Measurements from ENCODE around the gene GPR15LG.

The GPR15LG gene

DNA sequence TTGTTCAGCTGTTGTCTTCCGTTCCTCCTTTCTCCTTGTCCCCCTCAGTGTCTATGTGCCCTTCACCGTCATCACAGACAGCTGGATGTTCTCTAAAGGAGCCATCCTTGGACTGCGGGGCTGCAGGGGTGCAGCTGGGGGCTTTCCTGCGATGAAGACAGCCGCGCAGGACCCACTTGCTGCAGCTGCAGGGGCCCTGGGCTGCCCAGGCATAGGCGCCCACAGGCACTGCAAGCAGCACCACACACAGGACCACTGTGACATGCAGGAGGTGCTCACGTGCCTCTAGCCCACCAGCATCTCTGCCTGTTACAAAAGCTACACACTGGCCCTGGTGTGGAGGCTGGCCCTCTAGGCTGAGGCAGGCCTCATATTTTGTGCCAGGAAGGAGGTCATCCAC is 48.3 kb downstream of the GPR15LG start:
- no peak overlapping the region for H3K27ac ChIP-seq
- TF ChIP-seq ZFX (IDR thresholded peaks at IDR 0.05), result no peak
- no peak for TF ChIP-seq CTCF (conservative IDR thresholded peaks at IDR 0.05)

- H3K27ac ChIP-seq, result no peak overlapping the region
- no peak for TF ChIP-seq ZFX (IDR thresholded peaks at IDR 0.05)
- TF ChIP-seq CTCF (conservative IDR thresholded peaks at IDR 0.05), result no peak
These were observed 50.9 kb downstream of the GPR15LG start for GRCh38 chr10:84224411-84225028.

DNA sequence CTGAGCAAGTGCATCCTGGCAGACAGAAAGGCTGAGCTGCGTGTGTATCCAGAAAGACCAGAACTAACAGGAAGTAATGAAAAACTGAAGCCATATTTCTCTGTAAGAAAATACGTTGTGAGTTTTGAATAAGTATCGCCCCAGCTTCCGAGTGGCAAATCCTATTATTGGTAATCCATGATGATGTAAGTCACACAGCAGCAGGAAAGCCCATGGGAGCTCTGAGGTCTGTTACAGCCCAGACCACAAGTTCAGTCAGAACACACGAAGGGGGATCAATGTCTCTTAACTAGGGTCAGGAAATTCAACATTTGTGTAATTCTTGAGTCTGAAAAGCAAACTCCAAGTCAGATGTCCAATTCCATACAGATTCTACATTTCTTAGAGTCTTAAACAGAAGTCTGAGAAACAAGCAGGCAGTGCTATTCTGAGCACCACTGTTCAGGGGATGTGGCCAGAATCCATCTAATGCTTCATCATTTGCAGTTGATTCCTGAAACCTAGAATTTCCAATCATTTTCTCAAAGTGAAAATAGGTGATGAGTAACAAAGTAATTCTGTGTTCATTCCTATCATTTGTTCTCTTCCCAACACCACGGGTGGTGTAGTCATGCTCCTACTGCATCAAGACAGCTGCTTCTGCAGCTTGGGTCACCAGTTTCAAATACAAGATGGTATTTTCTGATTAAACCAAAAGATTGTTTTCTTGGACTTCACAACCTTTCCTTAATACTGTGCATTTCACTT is 52.0 kb downstream of the GPR15LG start, which contains the start of gene LRIT2:
TSS of gene LRIT2 (minus strand) at position 118 of the 747 bp plus-strand sequence. CDS start at position 94, 24 bp downstream.
- H3K27ac ChIP-seq, result no peak within 1 kb of the TSS
- TF ChIP-seq CTCF (conservative IDR thresholded peaks at IDR 0.05), result no peak
- no peak for TF ChIP-seq ZFX (IDR thresholded peaks at IDR 0.05)

DNA sequence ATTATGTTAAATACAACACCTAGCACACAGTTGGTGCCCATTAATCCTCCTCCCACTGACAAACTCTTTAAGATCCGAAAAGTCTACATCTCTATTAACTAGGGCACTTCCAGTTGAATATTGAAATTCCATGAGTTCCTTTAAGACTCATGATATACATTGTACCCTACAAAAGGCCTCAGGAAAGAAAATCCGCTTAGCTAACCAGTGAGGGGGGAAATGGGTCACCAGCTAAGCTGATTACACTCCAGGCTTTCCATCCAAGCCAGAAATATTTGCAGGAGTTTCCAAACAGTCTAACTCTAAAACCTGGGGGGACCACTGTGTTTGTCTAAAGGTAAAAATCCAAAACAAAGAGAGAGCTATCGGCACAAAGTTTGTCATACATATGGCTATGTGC is 53.0 kb downstream of the GPR15LG start:
- TF ChIP-seq CTCF (conservative IDR thresholded peaks at IDR 0.05), result no peak
- no peak for TF ChIP-seq ZFX (IDR thresholded peaks at IDR 0.05)
- no peak overlapping the region for H3K27ac ChIP-seq

DNA sequence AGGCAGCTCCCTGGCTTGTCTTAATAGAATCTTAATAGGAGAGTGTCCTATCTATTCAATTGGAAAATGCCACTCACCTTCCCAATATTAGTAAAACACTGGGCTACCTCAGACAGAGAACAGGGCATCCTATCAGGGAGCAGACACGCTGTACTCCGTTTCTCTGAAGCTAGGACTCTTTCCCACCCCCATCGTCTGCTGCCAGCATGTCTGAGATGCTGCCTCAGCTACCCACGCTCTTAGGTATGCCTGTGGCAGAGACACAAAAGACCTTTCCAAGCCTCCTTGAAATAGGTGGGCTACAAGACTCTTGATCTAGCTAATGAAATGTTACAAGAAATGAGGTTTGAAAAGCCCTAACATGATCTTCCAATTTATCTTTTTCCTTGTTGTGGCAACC is 54.2 kb downstream of the GPR15LG start:
- no peak overlapping the region for H3K27ac ChIP-seq
- TF ChIP-seq CTCF (conservative IDR thresholded peaks at IDR 0.05) (no peak), ZFX (IDR thresholded peaks at IDR 0.05) (no peak)

DNA sequence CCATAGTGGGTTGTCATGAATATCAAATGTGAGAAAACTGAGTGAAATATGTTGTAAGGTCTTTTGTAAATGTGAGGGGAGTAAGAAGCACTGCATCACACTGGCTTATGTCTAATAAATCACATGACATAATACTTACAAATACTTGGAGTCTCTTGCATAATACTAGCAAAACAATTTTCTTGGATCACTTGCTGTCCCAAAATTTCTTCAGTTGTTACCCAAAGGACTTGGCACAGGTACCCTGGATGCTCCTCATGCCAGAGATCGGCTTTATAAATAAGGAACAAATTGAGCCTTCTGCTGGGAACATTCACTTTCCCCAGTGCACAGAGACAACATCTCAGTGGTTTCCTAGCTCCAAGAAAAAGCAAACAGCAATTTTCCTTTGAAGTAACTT is 56.8 kb downstream of the GPR15LG start:
- TF ChIP-seq ZFX (IDR thresholded peaks at IDR 0.05) (no peak), CTCF (conservative IDR thresholded peaks at IDR 0.05) (no peak)

GRCh38 chr10:84232376-84232775 is 58.8 kb downstream of the GPR15LG start:
- TF ChIP-seq CTCF (conservative IDR thresholded peaks at IDR 0.05) (no peak), ZFX (IDR thresholded peaks at IDR 0.05) (no peak)
- H3K27ac ChIP-seq, result no peak overlapping the region

More for the DNA sequence above, 56.8 kb downstream of the GPR15LG start:
- H3K27ac ChIP-seq, result no peak overlapping the region
